ENCODE measurements around the gene ANAPC16.
"Not testable (repeated sequence)": the region's sequence is repeated elsewhere in the genome, so short reads cannot be mapped to it uniquely, and the experiment has no call there.

The ANAPC16 gene

DNA sequence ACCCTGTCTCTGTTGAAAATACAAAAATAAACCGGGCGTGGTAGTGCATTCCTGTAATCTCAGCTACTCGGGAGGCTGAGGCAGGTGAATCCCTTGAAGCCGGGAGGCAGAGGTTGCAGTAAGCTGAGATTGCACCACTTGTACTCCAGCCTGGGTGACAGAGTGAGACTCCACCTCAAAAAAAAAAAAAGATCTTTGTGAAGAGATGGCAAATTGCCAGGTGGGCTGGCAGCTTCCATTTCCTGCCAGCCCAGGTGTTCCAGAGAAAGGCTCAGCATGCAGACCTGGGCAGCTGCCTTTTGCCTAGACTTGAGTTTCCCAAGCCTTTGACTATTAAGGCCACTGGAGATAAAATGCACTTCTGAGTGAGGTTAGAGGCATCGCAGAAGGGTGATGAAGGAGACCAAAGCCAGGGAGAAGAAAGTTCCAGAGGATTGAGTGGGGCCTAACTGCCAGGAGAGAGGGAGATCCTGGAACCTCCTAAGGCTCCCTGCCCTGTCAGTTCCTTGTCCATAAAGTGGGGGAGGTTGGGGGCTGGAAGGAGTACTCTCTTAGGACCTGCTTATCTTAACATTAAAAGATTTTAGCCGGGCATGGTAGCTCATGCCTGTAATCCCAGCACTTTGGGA lies 47.9 kb downstream of the ANAPC16 start:
- peak; percentile 95 for DNase-seq (ENCODE audit: low read depth)
- TF ChIP-seq, protein P1, sequence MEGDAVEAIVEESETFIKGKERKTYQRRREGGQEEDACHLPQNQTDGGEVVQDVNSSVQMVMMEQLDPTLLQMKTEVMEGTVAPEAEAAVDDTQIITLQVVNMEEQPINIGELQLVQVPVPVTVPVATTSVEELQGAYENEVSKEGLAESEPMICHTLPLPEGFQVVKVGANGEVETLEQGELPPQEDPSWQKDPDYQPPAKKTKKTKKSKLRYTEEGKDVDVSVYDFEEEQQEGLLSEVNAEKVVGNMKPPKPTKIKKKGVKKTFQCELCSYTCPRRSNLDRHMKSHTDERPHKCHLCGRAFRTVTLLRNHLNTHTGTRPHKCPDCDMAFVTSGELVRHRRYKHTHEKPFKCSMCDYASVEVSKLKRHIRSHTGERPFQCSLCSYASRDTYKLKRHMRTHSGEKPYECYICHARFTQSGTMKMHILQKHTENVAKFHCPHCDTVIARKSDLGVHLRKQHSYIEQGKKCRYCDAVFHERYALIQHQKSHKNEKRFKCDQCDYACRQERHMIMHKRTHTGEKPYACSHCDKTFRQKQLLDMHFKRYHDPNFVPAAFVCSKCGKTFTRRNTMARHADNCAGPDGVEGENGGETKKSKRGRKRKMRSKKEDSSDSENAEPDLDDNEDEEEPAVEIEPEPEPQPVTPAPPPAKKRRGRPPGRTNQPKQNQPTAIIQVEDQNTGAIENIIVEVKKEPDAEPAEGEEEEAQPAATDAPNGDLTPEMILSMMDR (IDR thresholded peaks at IDR 0.05; ENCODE audit: insufficient read depth, low read depth, low read length, missing control alignments), result no peak
- H3K4me3 ChIP-seq (ENCODE audit: low read length), result no peak overlapping the region

DNA sequence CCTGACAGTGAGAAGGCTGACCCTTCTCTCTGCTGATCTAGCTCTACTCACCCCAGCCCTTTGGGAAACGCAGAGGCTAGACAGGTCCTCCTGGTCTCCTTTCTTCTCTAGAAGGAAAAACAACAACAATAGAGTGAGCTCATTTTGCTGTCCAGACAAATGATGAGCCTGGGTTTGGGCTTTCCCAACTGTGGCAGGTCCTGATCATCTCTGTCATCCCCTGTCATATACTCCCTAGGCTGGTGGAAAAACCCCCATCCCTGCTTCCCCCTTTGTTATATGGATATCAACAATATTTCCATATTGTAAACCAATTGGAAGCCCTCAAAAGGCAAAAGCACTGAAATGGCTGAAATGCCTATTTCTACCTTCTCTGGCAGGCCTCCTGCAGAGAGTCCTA lies 48.7 kb downstream of the ANAPC16 start:
- no peak overlapping the region for H3K4me3 ChIP-seq (ENCODE audit: low read length)
- DNase-seq (ENCODE audit: low read depth), result peak; percentile 49
- TF ChIP-seq, protein P1 (IDR thresholded peaks at IDR 0.05; ENCODE audit: insufficient read depth, low read depth, low read length, missing control alignments), result no peak

GRCh38 chr10:72265508-72265907 lies 49.7 kb downstream of the ANAPC16 start:
- TF ChIP-seq, protein P1 (IDR thresholded peaks at IDR 0.05; ENCODE audit: insufficient read depth, low read depth, low read length, missing control alignments), result no peak
- no peak overlapping the region for H3K4me3 ChIP-seq (ENCODE audit: low read length)

DNA sequence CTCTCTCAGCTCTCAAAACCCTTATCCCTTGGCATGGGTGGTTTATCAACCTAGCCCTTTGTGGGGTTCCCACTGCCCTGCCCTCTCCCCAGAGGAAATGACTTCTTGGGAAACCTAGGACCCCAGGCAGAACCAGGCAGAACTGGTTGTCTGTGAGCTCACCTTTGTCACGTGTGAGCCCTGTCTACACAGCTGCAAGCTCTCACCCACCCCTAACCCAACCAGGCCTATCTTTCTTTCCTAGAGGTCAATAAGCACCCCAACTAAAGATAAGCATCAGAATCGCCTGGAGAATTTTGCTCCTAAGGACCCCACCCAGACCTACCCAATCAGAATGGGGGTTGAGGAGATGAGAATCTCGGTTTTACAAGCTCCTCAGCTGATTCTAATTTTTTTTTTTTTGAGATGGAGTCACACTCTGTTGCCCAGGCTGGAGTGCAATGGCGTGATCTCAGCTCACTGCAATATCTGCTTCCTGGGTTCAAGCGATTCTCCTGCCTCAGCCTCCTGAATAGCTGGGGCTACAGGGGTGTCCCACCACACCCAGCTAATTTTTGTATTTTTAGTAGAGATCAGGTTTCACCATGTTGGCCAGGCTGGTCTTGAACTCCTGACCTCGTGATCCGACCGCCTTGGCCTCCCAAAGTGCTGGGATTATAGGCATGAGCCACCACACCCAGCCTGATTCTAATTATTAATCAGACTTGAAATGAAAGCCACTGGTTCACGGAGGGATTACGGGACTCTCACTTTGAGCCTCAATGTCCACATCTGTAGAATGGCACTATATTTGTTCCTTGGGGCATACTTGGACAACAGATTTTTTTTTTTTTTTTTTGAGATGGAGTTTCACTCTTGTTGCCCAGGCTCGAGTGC lies 50.4 kb downstream of the ANAPC16 start:
- no peak overlapping the region for H3K4me3 ChIP-seq (ENCODE audit: low read length)
- TF ChIP-seq, protein P1 (IDR thresholded peaks at IDR 0.05; ENCODE audit: insufficient read depth, low read depth, low read length, missing control alignments), result no peak
- DNase-seq (ENCODE audit: low read depth), result no peak

More at GRCh38 chr10:72265508-72265907, 49.7 kb downstream of the ANAPC16 start:
- no peak for DNase-seq (ENCODE audit: low read depth)

DNA sequence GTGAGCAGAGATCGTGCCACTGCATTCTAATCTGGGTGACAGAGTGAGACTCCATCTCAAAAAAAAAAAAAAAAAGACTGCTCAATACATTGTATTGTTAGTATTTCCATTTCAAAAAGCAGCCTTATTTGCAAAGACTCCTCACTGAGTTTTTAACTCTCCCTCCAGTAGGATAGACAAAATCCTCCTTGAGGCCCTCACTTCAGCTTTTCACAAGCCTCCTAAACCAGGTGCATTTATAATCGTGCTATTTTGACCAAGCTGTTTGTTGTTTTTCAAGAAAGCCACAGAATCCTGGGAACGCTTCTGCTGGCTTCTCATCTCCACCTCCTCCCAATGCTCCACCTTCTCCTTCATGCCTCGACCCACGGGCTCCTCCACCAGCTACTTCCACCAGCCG lies 51.6 kb downstream of the ANAPC16 start:
- TF ChIP-seq, protein P1 (IDR thresholded peaks at IDR 0.05; ENCODE audit: insufficient read depth, low read depth, low read length, missing control alignments), result no peak
- H3K4me3 ChIP-seq (ENCODE audit: low read length), result no peak overlapping the region
- DNase-seq (ENCODE audit: low read depth), result no peak

GRCh38 chr10:72267819-72268399 lies 52.1 kb downstream of the ANAPC16 start:
- TF ChIP-seq, protein P1 (IDR thresholded peaks at IDR 0.05; ENCODE audit: insufficient read depth, low read depth, low read length, missing control alignments), result no peak
- no peak for DNase-seq (ENCODE audit: low read depth)

GRCh38 chr10:72268475-72269200 lies 52.8 kb downstream of the ANAPC16 start:
- not testable (repeated sequence) for H3K4me3 ChIP-seq (ENCODE audit: low read length); DNase-seq (ENCODE audit: low read depth)

More at GRCh38 chr10:72267819-72268399, 52.1 kb downstream of the ANAPC16 start:
- H3K4me3 ChIP-seq (ENCODE audit: low read length), result no peak overlapping the region

All from epithelial cell of esophagus (primary cell).